ENCODE data around the gene C11orf97. TPM values are rescaled to one million over a fixed set of nuclear protein-coding genes. Genes with fewer than 3 reads are reported as not detected.

C11orf97 gene
- total RNA-seq, 1 experiment from 2014 or later = not detected

GRCh38 chr11:94563176-94563847, 51.1 kb downstream of the C11orf97 start:
- intact Hi-C loops (cut with micrococcal nuclease; ENCODE audit: unreplicated experiment) = no loop called here
- H3K4me3 ChIP-seq (ENCODE audit: low read depth, low read length, poor library complexity, severe bottlenecking) = no peak overlapping the region
- POLR2A ChIA-PET (ENCODE audit: low non-redundant PET) = no interaction called here
- H3K36me3 ChIP-seq (ENCODE audit: insufficient read depth, low read length, poor library complexity, severe bottlenecking) = no peaks in the 10 kb centered on the region
- TF ChIP-seq EZH2 (IDR thresholded peaks at IDR 0.05; ENCODE audit: borderline replicate concordance, low read depth, low read length, poor library complexity, severe bottlenecking) (no peak), CTCF (conservative IDR thresholded peaks at IDR 0.05; ENCODE audit: low read depth, low read length) (no peak)
- no TSS peak for BruUV-seq (replicated peaks)
- H3K9me3 ChIP-seq (ENCODE audit: low read depth, low read length, poor library complexity, severe bottlenecking) = no peaks in the 10 kb centered on the region
- no peak overlapping the region for H3K27ac ChIP-seq (ENCODE audit: low read depth, low read length, poor library complexity, severe bottlenecking)
- CTCF ChIA-PET = no interaction called here
- peaks cover 9% of the 10 kb centered on the region for H3K4me1 ChIP-seq (ENCODE audit: insufficient read depth, low read length, poor library complexity, severe bottlenecking)
- no peaks in the 10 kb centered on the region for H3K27me3 ChIP-seq (replicated peaks; ENCODE audit: insufficient read depth, low read depth, low read length, poor library complexity)
- peak; percentile 28 for DNase-seq (ENCODE audit: low spot score)

GRCh38 chr11:94563848-94564467, 51.7 kb downstream of the C11orf97 start:
- H3K9me3 ChIP-seq (ENCODE audit: low read depth, low read length, poor library complexity, severe bottlenecking) = no peaks in the 10 kb centered on the region
- TF ChIP-seq CTCF (conservative IDR thresholded peaks at IDR 0.05; ENCODE audit: low read depth, low read length) = no peak
- no peak for TF ChIP-seq EZH2 (IDR thresholded peaks at IDR 0.05; ENCODE audit: borderline replicate concordance, low read depth, low read length, poor library complexity, severe bottlenecking)
- POLR2A ChIA-PET (ENCODE audit: low non-redundant PET) = no interaction called here
- H3K27ac ChIP-seq (ENCODE audit: low read depth, low read length, poor library complexity, severe bottlenecking) = no peak overlapping the region
- CTCF ChIA-PET = no interaction called here
- DNase-seq (ENCODE audit: low spot score) = no peak
- H3K36me3 ChIP-seq (ENCODE audit: insufficient read depth, low read length, poor library complexity, severe bottlenecking) = no peaks in the 10 kb centered on the region
- H3K4me1 ChIP-seq (ENCODE audit: insufficient read depth, low read length, poor library complexity, severe bottlenecking) = peaks cover 4% of the 10 kb centered on the region
- H3K4me3 ChIP-seq (ENCODE audit: low read depth, low read length, poor library complexity, severe bottlenecking) = no peak overlapping the region
- intact Hi-C loops (cut with micrococcal nuclease; ENCODE audit: unreplicated experiment) = no loop called here
- H3K27me3 ChIP-seq (replicated peaks; ENCODE audit: insufficient read depth, low read depth, low read length, poor library complexity) = no peaks in the 10 kb centered on the region
- no TSS peak for BruUV-seq (replicated peaks)

DNA sequence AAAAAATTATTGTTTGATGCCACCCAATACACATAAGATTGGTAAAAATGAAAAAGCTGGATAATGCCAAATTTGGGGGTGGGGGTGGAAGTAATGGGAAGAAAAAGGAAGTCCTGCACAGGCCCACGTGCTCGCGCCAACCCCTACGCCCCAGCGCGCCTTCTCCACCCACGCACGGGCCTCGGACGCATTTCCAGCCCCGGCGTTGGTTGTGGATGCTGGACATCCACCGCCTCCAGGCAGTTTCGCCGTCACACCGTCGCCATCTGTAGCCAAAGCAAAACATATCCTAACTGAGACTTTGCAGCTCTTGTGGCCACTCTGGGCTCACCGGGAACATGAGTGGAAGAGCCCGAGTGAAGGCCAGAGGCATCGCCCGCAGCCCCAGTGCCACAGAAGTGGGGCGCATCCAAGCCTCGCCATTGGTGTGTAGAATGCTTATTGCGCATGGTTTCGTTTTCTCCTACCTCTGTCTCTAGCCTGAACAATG, 55.0 kb downstream of the C11orf97 start, which contains the start of gene PIWIL4:
Gene PIWIL4, plus strand, starts transcription at position 188 of the 490 bp plus-strand sequence. Its CDS starts 151 bp downstream, at position 339.
- intact Hi-C loops (cut with micrococcal nuclease; ENCODE audit: unreplicated experiment) = no loop called here
- TF ChIP-seq EZH2 (IDR thresholded peaks at IDR 0.05; ENCODE audit: borderline replicate concordance, low read depth, low read length, poor library complexity, severe bottlenecking) (no peak), CTCF (conservative IDR thresholded peaks at IDR 0.05; ENCODE audit: low read depth, low read length) (no peak)
- Histone ChIP-seq H3K27ac (ENCODE audit: low read depth, low read length, poor library complexity, severe bottlenecking) (no peak within 1 kb of the TSS), H3K36me3 (ENCODE audit: insufficient read depth, low read length, poor library complexity, severe bottlenecking) (no peaks in the 10 kb centered on the region), H3K27me3 (replicated peaks; ENCODE audit: insufficient read depth, low read depth, low read length, poor library complexity) (no peaks in the 10 kb centered on the region), H3K4me1 (ENCODE audit: insufficient read depth, low read length, poor library complexity, severe bottlenecking) (no peaks in the 10 kb centered on the region), H3K4me3 (ENCODE audit: low read depth, low read length, poor library complexity, severe bottlenecking) (no peak within 1 kb of the TSS), H3K9me3 (ENCODE audit: low read depth, low read length, poor library complexity, severe bottlenecking) (no peaks in the 10 kb centered on the region)
- ChIA-PET CTCF (no interaction called here), POLR2A (ENCODE audit: low non-redundant PET) (no interaction called here)
- no peak for DNase-seq (ENCODE audit: low spot score)
- no TSS peak for BruUV-seq (replicated peaks)

Measured in A673 (cell line).